Measurements from ENCODE around the gene ANGPTL4.
"Not testable (repeated sequence)": the region's sequence is repeated elsewhere in the genome, so short reads cannot be mapped to it uniquely, and the experiment has no call there.

Gene ANGPTL4

GRCh38 chr19:8363803-8364771 lies at the start of gene ANGPTL4:
TSS of gene ANGPTL4 (plus strand) at chr19:8364155. CDS start at chr19:8364322, 167 bp downstream.
- DNase-seq (ENCODE audit: low read depth in 2 of 2): peak in 1 of 2 experiments; percentile 27

- DNase-seq (ENCODE audit: low read depth in 2 of 2): not testable (repeated sequence)
These were observed 48.8 kb upstream of the ANGPTL4 start for GRCh38 chr19:8314981-8315640.

- DNase-seq (ENCODE audit: low read depth in 2 of 2): no peak
These were observed 47.4 kb upstream of the ANGPTL4 start for GRCh38 chr19:8316351-8317125.

- DNase-seq (ENCODE audit: low read depth in 2 of 2): not testable (repeated sequence)
These were observed 45.1 kb upstream of the ANGPTL4 start for GRCh38 chr19:8318835-8319234.

- no peak for DNase-seq (ENCODE audit: low read depth in 2 of 2)
These were observed 44.0 kb upstream of the ANGPTL4 start for GRCh38 chr19:8319807-8320520.

GRCh38 chr19:8320564-8321066 lies 43.3 kb upstream of the ANGPTL4 start:
- DNase-seq (ENCODE audit: low read depth in 2 of 2): no peak

- DNase-seq (ENCODE audit: low read depth in 2 of 2): peak; percentile 88 to 89
These were observed 42.6 kb upstream of the ANGPTL4 start, which contains the start of the genes NDUFA7 and RPS28 for GRCh38 chr19:8321067-8321985. TSS of gene NDUFA7 (minus strand) at chr19:8321375. CDS start at chr19:8321358, 17 bp downstream. TSS of gene RPS28 (plus strand) at chr19:8321496. CDS start at chr19:8321531, 35 bp downstream.

- no peak for DNase-seq (ENCODE audit: low read depth in 2 of 2)
These were observed 41.8 kb upstream of the ANGPTL4 start for GRCh38 chr19:8321986-8322637.

- no peak for DNase-seq (ENCODE audit: low read depth in 2 of 2)
These were observed 41.3 kb upstream of the ANGPTL4 start for GRCh38 chr19:8322638-8322997.

GRCh38 chr19:8323781-8324185 lies 40.2 kb upstream of the ANGPTL4 start:
- no peak for DNase-seq (ENCODE audit: low read depth in 2 of 2)

- no peak for DNase-seq (ENCODE audit: low read depth in 2 of 2)
These were observed 39.5 kb upstream of the ANGPTL4 start for GRCh38 chr19:8324186-8325050.

- no peak for DNase-seq (ENCODE audit: low read depth in 2 of 2)
These were observed 38.5 kb upstream of the ANGPTL4 start for GRCh38 chr19:8325454-8325853.

- DNase-seq (ENCODE audit: low read depth in 2 of 2): no peak
These were observed 34.0 kb upstream of the ANGPTL4 start for GRCh38 chr19:8329996-8330395.

GRCh38 chr19:8331263-8331845 lies 32.6 kb upstream of the ANGPTL4 start:
- DNase-seq (ENCODE audit: low read depth in 2 of 2): no peak

GRCh38 chr19:8332976-8333766 lies 30.8 kb upstream of the ANGPTL4 start:
- DNase-seq (ENCODE audit: low read depth in 2 of 2): no peak

GRCh38 chr19:8333767-8334457 lies 30.0 kb upstream of the ANGPTL4 start:
- no peak for DNase-seq (ENCODE audit: low read depth in 2 of 2)
